Measurements from ENCODE around the gene CCDC13. TPM values are rescaled to one million over a fixed set of nuclear protein-coding genes. Genes with fewer than 3 reads are reported as not detected.
"Not testable (repeated sequence)": the region's sequence is repeated elsewhere in the genome, so short reads cannot be mapped to it uniquely, and the experiment has no call there.

CCDC13 gene
- total RNA-seq, 1 experiment from 2014 or later = 0.82 TPM

DNA sequence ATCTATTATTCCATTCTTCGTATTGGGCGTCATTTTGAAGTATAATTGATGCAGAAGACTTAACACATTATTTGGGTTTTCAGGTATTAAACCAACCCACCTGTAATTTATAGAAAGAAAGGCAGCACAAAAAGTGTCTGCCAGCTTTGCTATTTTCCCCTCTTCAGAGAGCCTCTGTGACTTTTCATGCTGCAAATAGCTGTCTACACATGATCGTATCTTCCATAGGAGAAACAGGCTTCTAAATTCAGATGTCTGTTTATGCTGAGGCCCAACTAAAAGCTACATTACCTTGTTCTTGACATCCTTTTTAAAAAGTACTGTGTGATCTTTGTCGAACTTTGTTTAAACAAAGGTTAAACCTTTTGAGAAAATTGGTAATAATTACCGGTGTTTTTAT is 41.2 kb upstream of the CCDC13 start:
- no peaks in the 10 kb centered on the region for H3K9me3 ChIP-seq
- intact Hi-C loops (cut with micrococcal nuclease; ENCODE audit: unreplicated experiment) = no loop called here
- peaks cover 44% of the 10 kb centered on the region for H3K4me1 ChIP-seq
- TF ChIP-seq CTCF (IDR thresholded peaks at IDR 0.05; ENCODE audit: insufficient read depth in 1 of 2, low read depth in 1 of 2, low read length in 1 of 2, severe bottlenecking in 1 of 2, unreplicated experiment in 1 of 2) = no peak
- no peaks in the 10 kb centered on the region for H3K36me3 ChIP-seq (ENCODE audit: control insufficient read depth, insufficient read depth, low read length)
- no TSS peak for BruUV-seq (replicated peaks)
- Mint-ChIP-seq H3K9me3 (ENCODE audit: unreplicated experiment) (no peaks in the 10 kb centered on the region), H3K4me1 (ENCODE audit: low read depth, unreplicated experiment) (peaks cover 31% of the 10 kb centered on the region), H3K4me3 (ENCODE audit: unreplicated experiment) (no peak overlapping the region), H3K36me3 (ENCODE audit: insufficient read depth, unreplicated experiment) (peaks cover 13% of the 10 kb centered on the region), H3K27me3 (ENCODE audit: insufficient read depth, unreplicated experiment) (no peaks in the 10 kb centered on the region), H3K27ac (ENCODE audit: unreplicated experiment) (no peak overlapping the region)
- ChIA-PET CTCF (no interaction called here), POLR2A (no interaction called here)
- no peaks in the 10 kb centered on the region for H3K27me3 ChIP-seq (replicated peaks; ENCODE audit: control insufficient read depth, insufficient read depth, low read length)
- no peak overlapping the region for H3K4me3 ChIP-seq (ENCODE audit: low read depth, low read length)
- no peak for DNase-seq

- H3K27me3 Mint-ChIP-seq (ENCODE audit: insufficient read depth, unreplicated experiment); POLR2A ChIA-PET; H3K9me3 Mint-ChIP-seq (ENCODE audit: unreplicated experiment); H3K27me3 ChIP-seq (replicated peaks; ENCODE audit: control insufficient read depth, insufficient read depth, low read length); H3K9me3 ChIP-seq; H3K4me3 ChIP-seq (ENCODE audit: low read depth, low read length); H3K36me3 ChIP-seq (ENCODE audit: control insufficient read depth, insufficient read depth, low read length); CTCF ChIA-PET: not testable (repeated sequence)
- BruUV-seq (replicated peaks) = TSS peak; percentile 88
- Mint-ChIP-seq H3K27ac (ENCODE audit: unreplicated experiment) (peak overlapping the region; percentile 97), H3K4me3 (ENCODE audit: unreplicated experiment) (peak overlapping the region; percentile 76), H3K4me1 (ENCODE audit: low read depth, unreplicated experiment) (peaks cover 36% of the 10 kb centered on the region), H3K36me3 (ENCODE audit: insufficient read depth, unreplicated experiment) (peaks cover 13% of the 10 kb centered on the region)
- DNase-seq = peak; percentile 67 to 87
- intact Hi-C loops (cut with micrococcal nuclease; ENCODE audit: unreplicated experiment) = loop anchor here (1.0 kb wide), 1 partner anchor 18 kb away; no protein-coding TSS in a partner anchor
- H3K4me1 ChIP-seq = peaks cover 56% of the 10 kb centered on the region
These were observed 38.2 kb upstream of the CCDC13 start for GRCh38 chr3:42811118-42811883.

DNA sequence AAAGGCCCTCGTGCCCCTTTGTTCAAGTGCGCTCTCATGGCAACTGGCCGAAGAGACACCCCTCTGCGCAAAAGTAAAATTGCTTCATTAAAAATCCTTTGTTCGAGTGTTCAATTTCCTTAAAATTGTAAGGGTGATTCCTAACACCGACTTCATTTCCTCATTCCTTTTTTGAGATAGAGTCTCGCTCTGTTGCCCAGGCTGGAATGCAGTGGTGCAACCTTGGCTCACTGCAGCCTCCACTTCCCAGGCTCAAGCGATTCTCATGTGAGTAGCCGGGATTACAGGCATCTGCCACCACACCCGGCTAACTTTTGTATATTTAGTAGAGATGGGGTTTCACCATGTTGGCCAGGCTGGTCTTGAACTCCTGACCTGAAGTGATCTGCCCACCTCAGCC is 37.7 kb upstream of the CCDC13 start:
- H3K4me3 Mint-ChIP-seq (ENCODE audit: unreplicated experiment) = peak overlapping the region; percentile 76
- H3K27me3 Mint-ChIP-seq (ENCODE audit: insufficient read depth, unreplicated experiment); H3K27me3 ChIP-seq (replicated peaks; ENCODE audit: control insufficient read depth, insufficient read depth, low read length); CTCF ChIA-PET; H3K36me3 ChIP-seq (ENCODE audit: control insufficient read depth, insufficient read depth, low read length); H3K9me3 Mint-ChIP-seq (ENCODE audit: unreplicated experiment); H3K9me3 ChIP-seq; POLR2A ChIA-PET; BruUV-seq (replicated peaks); H3K4me3 ChIP-seq (ENCODE audit: low read depth, low read length): not testable (repeated sequence)
- DNase-seq = peak; percentile 36 to 72
- peaks cover 53% of the 10 kb centered on the region for H3K4me1 ChIP-seq
- peak overlapping the region; percentile 97 for H3K27ac Mint-ChIP-seq (ENCODE audit: unreplicated experiment)
- H3K36me3 Mint-ChIP-seq (ENCODE audit: insufficient read depth, unreplicated experiment) = peaks cover 13% of the 10 kb centered on the region
- intact Hi-C loops (cut with micrococcal nuclease; ENCODE audit: unreplicated experiment) = loop anchor here (1.0 kb wide), 1 partner anchor 19 kb away; no protein-coding TSS in a partner anchor
- peaks cover 41% of the 10 kb centered on the region for H3K4me1 Mint-ChIP-seq (ENCODE audit: low read depth, unreplicated experiment)

GRCh38 chr3:42809202-42809601 is 36.1 kb upstream of the CCDC13 start, which contains the start of gene ACKR2:
ACKR2 (plus strand) TSS chr3:42809445; CDS start chr3:42864503, 55,058 bp downstream.
- H3K4me1 Mint-ChIP-seq (ENCODE audit: low read depth, unreplicated experiment) = peaks cover 39% of the 10 kb centered on the region
- Histone ChIP-seq H3K36me3 (ENCODE audit: control insufficient read depth, insufficient read depth, low read length) (no peaks in the 10 kb centered on the region), H3K4me1 (peaks cover 55% of the 10 kb centered on the region), H3K27me3 (replicated peaks; ENCODE audit: control insufficient read depth, insufficient read depth, low read length) (no peaks in the 10 kb centered on the region), H3K4me3 (ENCODE audit: low read depth, low read length) (no peak within 1 kb of the TSS), H3K9me3 (no peaks in the 10 kb centered on the region)
- CTCF ChIA-PET = no interaction called here
- intact Hi-C loops (cut with micrococcal nuclease; ENCODE audit: unreplicated experiment) = no loop called here
- peak within 1 kb of the TSS; percentile 97 for H3K27ac Mint-ChIP-seq (ENCODE audit: unreplicated experiment)
- H3K9me3 Mint-ChIP-seq (ENCODE audit: unreplicated experiment) = no peaks in the 10 kb centered on the region
- BruUV-seq (replicated peaks) = no TSS peak
- H3K36me3 Mint-ChIP-seq (ENCODE audit: insufficient read depth, unreplicated experiment) = peaks cover 19% of the 10 kb centered on the region
- no peak for TF ChIP-seq CTCF (IDR thresholded peaks at IDR 0.05; ENCODE audit: insufficient read depth in 1 of 2, low read depth in 1 of 2, low read length in 1 of 2, severe bottlenecking in 1 of 2, unreplicated experiment in 1 of 2)
- POLR2A ChIA-PET = no interaction called here
- DNase-seq = peak in 1 of 2 experiments; percentile 8
- peak within 1 kb of the TSS; percentile 76 for H3K4me3 Mint-ChIP-seq (ENCODE audit: unreplicated experiment)
- no peaks in the 10 kb centered on the region for H3K27me3 Mint-ChIP-seq (ENCODE audit: insufficient read depth, unreplicated experiment)

Data from Caco-2 (cell line).